HG03460 (cell line): ENCODE measurements around the gene NAGPA.
A peak's percentile ranks its signal among the peaks of the same experiment; 100 is the strongest.
"Not testable (repeated sequence)": the region's sequence is repeated elsewhere in the genome, so short reads cannot be mapped to it uniquely, and the experiment has no call there.

ENCODE experiments used
- ATAC-seq: cut with Tn5 transposase; IDR thresholded peaks from one replicate; pipeline ENCODE4 v1.9.1; 2021; ENCODE audit not compliant: unreplicated experiment

Gene NAGPA

DNA sequence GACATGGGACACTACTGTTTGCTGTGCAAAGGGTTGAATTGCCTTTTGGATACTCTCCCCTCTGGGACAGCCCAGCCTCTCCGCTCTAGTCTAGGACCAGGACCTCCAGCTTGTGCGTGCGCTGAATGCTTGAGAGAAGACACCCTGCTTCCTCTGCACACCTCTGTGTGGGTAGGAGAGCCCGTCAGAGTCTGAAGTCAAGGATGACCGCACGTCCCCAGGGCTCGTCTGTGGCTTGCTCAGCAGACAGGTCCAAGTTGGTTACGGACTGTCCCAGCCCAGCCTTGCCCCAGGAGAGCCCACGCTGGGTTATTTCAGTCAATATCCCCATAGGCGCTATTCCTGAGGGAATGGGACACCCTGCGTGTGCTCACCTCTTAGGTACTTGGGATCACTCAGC, 28.3 kb upstream of the NAGPA start:
- no peak for ATAC-seq

DNA sequence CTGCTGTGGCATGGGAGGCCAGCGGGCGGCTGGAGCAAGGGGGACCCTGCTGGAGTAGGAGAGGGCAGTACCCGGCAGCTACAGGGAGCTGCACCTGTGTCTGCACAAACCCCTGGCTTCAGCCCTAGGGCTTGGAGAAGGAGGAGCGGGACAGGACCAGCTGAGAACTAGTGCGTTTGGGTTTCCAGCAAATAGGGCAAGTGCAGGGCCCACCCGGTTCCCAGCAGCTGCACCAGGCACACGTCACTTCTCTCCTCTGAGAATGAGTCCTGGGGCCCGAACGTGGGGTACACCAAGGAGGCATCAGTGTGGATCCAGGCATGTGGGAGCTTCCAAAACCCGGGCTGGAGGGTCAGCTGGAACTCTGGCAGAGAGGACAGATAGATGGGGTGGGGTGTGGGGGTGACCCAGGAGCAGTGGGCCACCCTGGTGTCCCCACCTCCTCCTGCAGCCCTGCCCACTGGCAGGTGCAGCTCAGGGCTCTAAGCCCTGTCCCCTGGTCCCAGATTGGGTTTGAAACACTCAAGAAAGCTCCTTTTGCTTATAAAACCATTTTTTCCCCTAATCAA, 26.4 kb upstream of the NAGPA start:
- no peak for ATAC-seq

DNA sequence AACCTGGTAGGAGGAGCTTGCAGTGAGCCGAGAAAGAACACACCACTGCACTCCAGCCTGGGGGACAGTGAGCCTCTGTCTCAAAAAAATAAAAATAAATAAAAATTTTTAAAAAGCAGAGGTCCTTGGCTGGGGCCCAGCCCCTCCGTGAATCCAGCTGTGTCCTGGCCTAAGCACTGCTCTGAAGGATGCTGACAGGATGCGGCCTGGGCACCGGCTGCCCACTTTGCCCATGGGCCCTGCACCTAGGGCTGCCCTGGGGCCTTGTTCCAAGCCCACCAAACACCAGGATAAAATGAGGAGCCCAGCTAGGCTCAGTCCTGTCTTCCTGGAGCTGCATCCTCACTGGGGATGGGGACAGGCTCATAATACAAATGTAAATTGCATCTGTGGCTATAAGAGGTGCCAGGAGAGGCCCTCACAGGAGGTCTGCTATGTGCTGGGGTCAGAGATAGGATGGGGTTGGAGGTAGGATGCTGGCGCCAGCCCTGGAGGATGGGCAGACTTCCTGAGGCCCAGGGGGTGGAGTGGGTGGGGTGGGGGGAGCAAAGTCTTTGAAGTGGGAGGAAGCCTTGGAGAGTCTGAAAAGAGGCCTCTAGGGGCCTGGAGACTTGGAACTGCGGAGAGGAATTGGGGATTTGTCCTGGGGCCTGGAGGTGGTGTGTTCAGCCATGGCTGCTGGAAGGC, 25.8 kb upstream of the NAGPA start:
- no peak for ATAC-seq

DNA sequence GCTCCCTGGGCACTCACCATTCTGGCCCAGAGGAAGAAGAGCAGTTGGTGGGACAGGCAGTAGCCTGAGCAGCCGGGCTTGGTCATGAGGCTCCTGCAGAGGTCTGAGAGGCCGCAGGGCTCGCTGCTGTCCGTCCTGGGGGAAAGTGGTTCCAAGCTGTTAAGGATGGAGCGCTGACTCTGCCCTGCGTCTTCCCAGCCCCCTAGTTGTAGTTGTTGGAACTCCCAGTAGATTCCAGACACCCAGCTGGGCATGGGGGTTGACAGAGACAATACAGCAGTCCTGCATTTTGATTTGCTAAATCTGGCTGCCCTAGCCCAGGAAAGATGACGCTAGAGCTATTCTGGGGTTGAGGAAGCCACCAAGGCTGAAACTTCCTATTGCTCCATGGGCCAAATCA, 24.7 kb upstream of the NAGPA start:
- ATAC-seq = no peak

DNA sequence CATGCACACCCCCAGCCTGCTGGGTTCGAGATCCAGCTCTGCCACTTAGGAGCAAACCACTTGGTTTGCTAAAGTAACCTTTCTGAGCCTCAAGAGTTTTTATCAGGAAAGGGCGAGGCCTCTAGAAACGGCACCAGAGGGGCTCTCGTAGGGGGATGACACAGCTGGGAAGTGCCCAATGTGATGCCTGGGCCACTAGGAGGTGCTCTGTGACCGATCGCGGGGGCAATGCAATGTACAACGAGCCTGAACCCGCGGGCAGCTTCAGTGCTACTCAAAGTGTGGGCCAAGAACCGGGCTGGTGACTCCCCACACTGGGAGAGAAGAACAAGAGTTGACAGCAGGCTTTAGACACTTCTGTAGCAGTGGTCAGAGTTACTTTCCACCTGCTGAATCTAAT, 22.6 kb upstream of the NAGPA start:
- ATAC-seq = no peak

DNA sequence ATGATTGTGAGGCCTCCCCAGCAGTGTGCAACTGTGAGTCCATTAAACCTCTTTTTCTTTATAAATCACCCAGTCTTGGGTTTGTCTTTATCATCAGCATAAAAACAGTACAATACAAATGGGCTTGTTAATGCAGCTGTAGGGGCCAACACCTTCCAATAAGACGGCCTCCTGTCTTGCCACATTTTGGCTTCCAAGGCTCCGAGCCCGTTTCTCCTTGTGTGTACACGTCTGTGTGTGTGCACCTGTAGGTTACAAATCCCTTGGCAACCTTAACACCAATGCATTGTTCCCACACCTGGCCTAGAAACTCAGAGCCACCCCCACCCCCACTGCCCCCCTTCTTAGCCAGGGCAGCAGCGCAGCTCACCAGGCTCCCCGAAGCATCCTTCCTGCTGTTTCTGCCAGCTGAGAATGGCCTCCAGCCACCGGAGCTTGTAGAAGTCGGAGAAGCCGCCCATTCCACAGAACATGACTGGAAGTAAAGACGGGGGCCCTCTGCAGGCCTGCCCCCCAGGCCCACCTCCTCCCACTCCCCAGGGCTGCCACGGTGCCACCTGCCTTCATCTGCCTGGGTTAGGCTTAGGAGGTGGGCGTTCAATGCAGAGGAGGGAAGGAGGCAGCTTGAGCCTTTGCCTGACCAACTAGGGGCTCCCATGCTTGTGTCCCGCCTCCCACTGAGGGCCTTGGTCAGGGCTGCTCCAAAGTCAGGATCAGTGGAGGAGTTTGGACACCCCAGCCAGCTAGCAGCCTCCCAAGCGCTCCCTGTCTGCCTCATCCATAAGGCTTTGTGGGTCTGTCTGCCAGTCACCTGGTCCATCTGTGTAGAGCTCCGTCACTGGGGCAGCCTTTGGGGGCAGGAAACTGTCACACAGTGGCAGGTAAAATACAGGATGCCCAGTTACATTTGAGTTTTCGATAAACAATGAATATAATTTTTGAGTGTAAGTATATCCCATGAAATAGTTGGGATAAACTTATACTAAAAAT, 21.4 kb upstream of the NAGPA start:
- ATAC-seq = no peak

DNA sequence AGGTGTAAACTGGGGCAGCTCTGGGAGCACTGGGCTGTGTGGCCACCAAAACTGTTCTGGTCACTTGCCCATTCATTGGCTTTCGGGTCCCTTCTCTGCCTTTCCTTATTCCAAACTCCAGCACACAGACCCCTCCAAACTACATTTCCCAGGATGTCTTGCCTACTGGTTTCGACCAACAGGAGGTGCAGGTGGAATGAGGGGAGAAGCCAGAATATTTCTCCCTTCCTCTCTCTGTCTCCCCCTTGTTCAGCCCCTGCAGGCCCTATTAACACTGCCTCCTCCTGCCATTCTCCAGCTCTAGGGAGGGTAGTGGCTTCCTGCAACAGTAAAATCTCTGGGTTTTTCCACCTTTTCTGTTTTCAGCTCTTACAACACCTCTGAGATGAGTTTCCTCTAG, 13.2 kb upstream of the NAGPA start:
- ATAC-seq = no peak

DNA sequence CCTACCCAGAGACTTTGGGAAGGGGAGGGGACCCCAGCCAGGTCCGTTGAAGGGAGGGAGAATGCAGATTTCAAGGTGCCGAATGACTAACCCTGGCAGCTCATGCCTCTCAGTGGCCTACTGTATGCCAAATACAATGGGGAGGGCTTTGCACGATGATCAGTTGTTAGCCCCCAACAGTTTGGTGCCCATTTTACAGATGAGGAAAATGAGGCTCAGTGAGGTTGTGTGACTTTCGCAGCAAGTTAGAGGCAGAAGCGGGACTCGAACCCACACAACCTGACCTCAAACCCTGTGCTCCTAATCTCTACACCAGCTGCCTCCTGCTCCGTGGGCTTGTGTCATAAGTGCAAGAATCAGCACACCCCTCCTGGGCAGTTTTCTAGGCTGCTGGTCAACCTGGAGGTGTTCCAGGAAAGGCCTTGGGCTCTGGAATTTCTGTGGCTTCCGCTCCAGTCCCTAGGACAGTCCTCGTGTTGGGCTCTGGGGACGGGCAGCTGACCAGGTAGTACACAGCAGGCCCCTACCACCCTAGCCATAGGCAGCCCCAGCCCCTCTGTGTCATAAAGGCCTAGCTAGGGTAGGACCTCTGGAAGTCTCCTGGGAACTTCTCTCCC, 11.9 kb upstream of the NAGPA start:
- no peak for ATAC-seq

DNA sequence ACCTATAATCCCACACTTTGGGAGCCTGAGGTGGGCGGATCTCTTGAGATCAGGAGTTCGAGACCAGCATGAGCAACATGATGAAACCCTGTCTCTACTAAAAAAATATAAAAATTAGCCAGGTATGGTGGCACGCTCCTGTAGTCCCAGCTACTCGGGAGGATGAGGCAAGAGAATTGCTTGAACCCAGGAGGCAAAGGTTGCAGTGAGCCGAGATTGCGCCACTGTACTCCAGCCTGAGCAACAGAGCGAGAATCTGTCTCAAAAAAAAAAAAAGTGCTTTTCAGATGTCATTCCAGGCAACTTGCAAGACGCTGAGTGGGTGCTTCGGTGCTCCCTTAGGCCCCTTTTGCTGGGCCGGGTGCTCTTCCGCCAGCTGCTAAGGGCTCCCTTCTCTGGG, 10.8 kb upstream of the NAGPA start:
- not testable (repeated sequence) for ATAC-seq

DNA sequence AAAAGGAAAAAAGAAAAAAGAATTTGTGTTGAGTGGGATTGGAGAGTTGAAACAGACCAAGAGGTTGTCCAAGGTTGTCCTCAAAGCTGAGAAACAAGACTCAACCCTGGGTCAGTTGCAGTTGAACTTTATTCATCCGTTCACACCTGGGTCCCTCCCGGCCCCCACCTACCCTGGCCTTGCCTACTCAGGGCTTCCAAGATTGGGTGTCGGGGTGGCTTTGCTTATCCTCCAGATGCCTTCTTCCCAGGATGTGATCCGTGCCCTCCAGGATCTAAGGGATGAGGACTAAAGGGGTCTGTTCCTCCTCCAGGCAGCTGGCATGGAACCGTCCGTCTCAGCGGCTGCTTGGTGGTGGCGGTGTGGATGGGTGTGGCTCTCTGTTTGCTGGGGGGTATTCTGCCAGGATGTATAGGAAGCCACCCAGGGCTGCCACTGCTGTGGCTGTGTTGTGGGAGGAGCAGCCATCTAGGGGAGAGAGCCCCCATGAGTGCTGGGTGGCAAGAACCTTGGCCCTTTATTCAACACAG, 10.3 kb upstream of the NAGPA start:
- ATAC-seq = no peak

DNA sequence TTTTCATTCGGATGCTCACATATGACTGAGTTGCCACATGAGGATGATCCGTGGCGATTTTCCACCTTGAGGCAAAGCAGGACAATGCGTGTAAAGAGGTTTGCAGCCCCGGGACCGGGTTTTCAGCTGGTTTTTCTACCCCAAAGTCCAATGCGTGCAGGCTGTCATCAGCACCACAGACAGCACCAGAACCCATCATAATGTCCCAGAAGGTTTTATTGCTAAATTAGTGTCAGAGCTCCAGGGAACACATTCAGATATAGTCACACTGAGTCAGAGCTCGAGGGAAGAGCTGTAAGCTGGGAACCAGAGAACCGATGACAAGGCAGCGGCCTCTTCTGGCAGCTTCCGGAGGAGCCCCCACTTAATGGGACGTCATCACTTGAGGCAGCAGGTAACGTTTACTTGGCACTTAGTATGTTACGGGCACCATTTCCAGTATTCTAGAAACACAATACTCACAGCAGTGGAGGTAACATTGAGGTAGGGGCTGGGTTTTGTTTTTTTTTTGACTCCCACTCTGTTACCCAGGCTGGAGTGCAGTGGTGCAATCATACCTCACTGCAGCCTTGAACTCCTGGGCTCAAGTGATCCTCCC, 8.9 kb upstream of the NAGPA start:
- ATAC-seq = no peak

DNA sequence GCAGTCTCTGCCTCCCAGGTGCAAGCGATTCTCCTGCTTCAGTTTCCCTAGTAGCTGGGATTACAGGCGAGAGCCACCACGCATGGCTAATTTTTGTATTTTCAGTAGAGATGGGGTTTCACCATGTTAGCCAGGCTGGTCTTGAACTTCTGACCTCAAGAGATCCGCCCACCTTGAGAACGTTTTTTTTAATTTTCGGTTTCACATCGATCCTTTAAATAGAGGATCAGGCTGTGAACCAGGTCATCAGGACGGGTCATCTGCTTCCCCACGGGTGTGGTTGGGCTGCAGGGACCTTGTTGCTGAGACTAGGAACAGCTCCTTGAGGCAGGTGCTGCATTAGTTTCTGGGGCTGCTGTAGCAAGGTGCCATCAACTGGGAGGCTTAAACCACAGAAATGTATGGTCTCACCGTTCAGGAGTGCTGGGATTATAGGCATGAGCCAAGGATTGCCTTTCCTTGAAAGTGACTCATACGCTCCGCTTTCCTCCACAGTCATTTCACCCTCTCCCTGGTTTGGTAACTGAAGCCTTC, 7.9 kb upstream of the NAGPA start:
- ATAC-seq = no peak

DNA sequence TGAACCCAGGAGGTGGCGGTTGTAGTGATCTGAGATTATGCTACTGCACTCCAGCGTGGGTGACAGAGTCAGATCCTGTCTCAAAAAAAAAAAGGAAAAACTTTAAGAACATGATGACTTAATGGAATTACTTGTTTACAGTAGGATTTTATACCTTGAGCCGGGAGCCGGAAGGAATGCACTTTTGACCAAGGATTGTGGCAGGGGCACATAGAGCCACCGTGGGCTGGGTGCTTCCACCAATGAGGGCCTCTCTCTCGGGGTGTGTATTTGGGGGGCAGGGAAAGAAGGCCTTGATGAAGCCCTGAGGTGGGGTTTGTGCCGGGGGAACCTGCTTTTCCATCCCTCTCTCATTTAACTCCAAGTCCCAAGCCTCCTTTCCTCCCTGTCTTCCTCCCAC, 6.7 kb upstream of the NAGPA start:
- ATAC-seq = no peak

DNA sequence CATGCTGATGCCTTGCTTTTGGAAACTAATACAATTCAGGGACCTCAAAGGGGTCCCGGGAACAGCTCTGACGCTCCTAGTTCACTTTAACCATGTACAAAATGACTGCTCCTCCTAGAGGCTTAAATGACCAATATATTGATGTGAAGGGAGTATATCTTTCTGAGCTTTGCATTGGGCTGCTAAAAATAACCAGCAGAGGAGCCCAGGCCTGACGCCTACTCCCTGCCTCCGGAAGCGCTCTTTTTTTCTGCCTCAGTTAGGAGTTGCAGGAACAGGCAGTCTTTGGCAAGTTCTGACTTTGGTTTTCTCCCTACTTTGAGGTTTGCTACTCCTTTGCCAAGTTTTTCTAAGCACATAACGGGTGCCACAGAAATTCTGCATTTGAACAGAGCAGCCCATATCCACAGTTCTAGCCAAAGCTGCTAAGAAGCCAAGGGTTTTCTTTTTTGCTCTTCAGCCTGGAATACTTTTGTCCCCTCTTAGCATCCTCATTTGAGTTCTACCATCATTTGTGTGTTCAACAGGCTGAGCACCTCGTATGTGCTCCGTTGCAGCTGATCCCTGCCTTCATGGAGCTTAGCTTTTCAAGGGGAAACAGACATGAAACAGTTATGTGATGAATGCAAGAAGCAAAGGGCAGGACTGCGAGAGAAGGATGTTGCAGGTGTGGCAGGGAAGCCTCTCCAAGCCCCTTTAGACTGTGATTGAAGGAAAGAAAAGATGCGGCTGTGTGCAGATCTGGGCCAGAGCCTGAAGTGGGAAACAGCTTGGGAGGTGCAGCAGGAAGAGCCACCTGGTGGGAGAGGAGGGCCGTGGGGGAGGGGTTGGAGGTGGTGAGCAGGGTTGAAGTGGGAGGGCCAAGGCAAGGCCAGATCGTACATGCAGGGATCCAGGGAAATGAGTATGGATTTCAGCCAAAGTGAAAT, 2.8 kb upstream of the NAGPA start:
- ATAC-seq = no peak

DNA sequence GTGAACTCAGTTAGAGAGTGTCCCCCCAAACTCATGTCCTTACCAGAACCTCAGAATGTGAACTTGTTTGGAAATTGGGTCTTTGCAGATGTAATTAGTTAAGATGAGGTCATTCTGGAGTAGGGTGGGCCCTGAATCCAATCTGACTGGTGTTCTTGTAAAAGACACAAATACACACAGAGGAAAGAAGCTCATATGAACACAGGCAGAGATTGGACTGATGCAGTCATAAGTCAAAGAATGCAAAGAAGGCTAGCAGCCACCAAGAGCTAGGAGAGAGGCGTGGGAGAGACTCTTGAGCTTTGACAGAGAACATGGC, 2.1 kb upstream of the NAGPA start:
- ATAC-seq = no peak

DNA sequence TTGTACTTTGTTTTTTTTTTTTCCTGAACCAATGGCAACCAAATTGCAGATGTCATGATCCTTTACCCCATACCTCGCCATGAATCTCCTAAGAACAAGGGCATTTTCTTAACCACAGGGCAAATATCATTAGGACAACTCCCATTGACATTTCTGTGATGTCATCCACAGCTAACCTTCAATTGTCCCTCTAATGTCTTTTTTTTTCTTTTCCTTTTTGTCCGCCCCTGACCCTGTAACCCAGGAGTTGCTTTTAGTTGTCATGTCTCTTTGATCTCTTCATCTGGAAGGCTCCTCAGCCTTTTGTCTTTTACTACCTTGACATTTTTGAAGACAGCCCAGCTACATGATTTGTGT, 410 bp upstream of the NAGPA start:
- no peak for ATAC-seq

DNA sequence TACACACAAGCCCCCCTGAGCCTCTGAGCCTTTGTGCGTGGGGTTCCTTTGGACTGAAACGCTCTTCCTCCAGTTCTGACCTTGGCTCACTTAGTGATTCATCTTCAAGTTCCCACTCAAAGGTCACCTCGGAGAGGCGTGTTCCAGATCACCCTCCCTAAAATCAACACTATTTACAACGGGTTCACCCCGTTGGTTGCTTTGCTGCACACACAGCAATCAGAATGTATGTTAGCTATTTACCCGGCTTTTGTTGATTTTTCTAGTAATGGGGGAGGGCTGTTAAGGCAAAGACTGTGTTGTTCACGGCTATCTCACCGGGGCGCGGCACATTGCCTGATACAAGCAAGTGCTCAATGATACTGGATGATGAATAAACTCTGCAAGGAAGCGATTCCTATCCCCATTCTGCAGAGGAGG, 977 bp downstream of the NAGPA start:
- peak; percentile 4 for ATAC-seq

DNA sequence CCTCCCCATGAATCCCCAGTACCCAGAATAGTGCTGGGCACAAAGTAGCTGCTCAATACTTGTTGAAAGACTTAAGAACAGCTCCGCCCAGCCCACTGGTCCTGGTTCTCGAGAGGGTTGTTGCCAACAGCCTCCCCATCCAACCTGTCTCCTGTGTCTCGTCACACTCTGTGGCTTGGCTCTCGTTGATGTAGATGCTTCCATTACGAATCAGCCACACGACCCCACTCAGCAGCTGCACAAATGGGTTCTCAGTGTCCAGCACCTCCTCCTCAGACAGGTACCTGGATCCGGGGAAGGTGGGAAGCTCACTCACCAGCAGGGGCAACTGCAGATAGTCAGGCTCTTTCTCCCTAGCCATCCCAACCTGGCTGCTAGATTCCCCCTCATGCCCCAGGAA, 2.1 kb downstream of the NAGPA start:
- no peak for ATAC-seq

DNA sequence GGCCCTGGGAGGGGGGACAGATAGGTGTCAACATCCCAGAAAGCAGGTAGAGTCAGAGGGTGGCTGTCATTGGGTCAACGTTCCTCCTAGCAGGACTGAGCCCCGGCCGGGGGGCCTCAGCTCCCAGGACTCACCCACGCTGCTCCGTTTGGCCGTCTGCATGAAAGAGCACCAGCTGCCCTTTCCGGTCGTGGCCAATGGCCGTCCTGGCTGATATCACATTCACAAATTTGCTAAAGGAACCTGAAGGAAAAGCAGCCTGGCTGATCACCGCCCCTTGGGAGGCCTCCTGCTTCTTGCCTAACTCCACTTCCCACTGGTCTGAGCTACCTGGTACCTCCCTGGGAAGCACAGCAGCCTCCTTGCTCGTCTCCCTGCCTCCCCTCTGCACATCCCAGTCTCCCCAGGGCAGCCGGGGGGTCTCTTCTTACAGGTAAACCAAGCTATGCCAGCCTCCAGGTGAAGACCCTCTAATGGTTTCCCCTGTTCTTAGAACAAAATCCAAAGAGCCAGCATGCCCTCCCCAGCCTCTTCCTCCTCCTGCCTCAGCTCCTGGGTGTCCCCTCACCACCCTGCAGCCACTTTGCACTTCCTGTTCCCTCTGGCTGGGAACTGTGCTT, 3.4 kb downstream of the NAGPA start:
- no peak for ATAC-seq
